RWPE1 (cell line): ENCODE results near the gene NMT1.

Experiments
- CTCF ChIA-PET: fragments of 350-600 bp; sonication (Branson Sonifier 250); formaldehyde crosslinking; extraction: SDS; loops from one replicate; lab custom pipeline; 2021; lab: Yijun Ruan, JAX
- POLR2A ChIA-PET: fragments of 400-600 bp; formaldehyde crosslinking; extraction: SDS; loops from one replicate; lab custom pipeline; 2020; ENCODE audit warnings: antibody characterized with exemption; ENCODE audit not compliant: low non-redundant PET; lab: Yijun Ruan, JAX
- DNase-seq: peaks from one replicate; pipeline ENCODE4 v3.0.0; 2012; ENCODE audit warnings: low spot score
- H3K27ac ChIP-seq: fragments of 450-650 bp; 2 replicates; pipeline ENCODE4 v1.5.1; 2017
- TF ChIP-seq, protein P1 (sequence below): fragments of 450-650 bp; conservative IDR thresholded peaks from 2 replicates; pipeline ENCODE4 v1.5.1; 2017; ENCODE audit warnings: low read depth, mild to moderate bottlenecking

Gene NMT1

DNA sequence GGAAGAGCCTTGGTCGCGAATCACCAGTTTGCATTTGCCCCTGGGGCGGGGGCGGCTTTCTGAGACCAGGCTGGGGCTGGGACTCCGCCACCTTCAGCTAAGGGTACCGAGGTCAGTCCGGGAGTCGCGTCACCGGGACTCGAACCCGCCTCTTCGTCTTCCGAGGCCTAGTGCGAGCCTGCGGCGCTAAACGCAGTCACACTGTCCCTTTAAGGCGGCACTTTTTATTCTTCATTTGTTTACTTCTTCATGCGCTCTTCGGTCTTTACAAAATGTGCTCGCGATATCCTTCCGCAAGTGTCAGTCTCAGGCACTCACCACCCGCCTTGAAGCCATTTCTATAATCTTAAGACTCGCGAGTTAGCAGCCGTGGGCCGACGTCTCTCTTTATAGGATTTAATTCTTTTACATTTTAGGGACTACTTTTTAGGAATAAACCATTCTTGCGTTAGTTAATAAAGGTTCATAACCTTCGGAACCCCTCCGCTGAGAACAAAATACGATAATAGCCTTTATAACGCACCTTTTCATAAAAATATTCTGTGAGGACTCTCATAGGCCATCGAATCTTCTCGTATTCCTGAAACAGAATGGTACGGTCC, 86.6 kb downstream of the NMT1 start:
- no peak for DNase-seq
- CTCF ChIA-PET = interaction anchor here (0.6 to 5.8 kb wide), 8 partner anchors 12 to 347 kb away, joined by 3 to 99 read pairs (median 15); partner anchors contain the start of genes ACBD4, HEXIM2 and PLCD3
- H3K27ac ChIP-seq = peak overlapping the region; percentile 95
- TF ChIP-seq, protein P1, sequence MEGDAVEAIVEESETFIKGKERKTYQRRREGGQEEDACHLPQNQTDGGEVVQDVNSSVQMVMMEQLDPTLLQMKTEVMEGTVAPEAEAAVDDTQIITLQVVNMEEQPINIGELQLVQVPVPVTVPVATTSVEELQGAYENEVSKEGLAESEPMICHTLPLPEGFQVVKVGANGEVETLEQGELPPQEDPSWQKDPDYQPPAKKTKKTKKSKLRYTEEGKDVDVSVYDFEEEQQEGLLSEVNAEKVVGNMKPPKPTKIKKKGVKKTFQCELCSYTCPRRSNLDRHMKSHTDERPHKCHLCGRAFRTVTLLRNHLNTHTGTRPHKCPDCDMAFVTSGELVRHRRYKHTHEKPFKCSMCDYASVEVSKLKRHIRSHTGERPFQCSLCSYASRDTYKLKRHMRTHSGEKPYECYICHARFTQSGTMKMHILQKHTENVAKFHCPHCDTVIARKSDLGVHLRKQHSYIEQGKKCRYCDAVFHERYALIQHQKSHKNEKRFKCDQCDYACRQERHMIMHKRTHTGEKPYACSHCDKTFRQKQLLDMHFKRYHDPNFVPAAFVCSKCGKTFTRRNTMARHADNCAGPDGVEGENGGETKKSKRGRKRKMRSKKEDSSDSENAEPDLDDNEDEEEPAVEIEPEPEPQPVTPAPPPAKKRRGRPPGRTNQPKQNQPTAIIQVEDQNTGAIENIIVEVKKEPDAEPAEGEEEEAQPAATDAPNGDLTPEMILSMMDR = no peak
- POLR2A ChIA-PET = interaction anchor here (0.7 to 4.8 kb wide), 5 partner anchors 12 to 169 kb away, joined by 3 to 51 read pairs (median 22); partner anchors contain the start of genes ACBD4, HEXIM2 and MAP3K14

DNA sequence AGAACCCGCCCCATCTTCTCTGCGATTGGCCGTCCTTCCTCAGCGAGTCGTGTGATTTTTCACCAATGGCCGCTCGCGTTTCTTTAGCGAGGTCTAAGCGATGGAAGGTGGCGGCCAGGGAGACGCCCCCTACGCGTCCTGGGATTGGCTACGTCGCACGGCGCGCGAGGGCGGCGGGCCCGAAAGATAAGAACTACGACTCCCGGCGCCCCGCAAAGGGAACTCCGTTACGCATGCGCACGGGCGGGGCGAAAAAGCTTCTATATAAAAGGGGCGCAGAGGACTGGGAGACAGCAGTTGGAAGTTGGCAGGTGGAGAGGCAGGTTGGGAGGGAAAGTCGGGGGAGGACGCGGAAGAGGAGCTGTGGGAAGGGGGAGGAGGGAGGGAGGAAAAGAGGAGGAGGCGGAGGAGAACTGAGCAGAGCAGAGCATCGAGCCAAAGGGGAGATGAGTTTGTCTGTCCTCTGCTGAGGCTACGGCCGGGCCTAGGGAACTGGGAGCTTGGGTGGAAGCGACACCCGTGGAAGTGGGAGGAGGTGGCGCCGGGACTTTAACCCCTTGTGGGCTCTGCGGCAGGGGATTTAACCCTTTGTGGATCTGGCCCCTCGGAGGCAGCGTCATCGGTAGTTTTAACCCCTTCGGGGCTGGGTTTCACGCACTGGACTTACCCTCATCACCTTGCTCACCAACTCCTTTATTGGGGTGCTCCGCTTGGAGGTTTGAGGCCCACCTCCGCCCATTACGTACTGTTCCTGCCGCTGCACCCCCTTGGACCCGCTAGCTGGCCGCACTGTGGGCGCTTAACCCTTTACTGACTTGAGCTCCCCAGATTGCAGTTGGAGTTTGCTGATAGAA, 87.3 kb downstream of the NMT1 start, which contains the start of gene HEXIM1:
Gene HEXIM1, plus strand, starts transcription at position 293 of the 854 bp plus-strand sequence. CDS start 716 bp downstream, outside the sequence.
- H3K27ac ChIP-seq = peak within 1 kb of the TSS; percentile 95
- POLR2A ChIA-PET = interaction anchor here (0.5 to 4.8 kb wide), 16 partner anchors 9 to 275 kb away, joined by 3 to 51 read pairs (median 5); partner anchors contain the start of genes ACBD4, HEXIM2 and MAP3K14
- CTCF ChIA-PET = interaction anchor here (0.6 to 5.8 kb wide), 13 partner anchors 12 to 622 kb away, joined by 3 to 99 read pairs (median 4); partner anchors contain the start of genes ACBD4, HEXIM2 and PLCD3
- peak; percentile 98 for DNase-seq
- TF ChIP-seq, protein P1 = no peak

DNA sequence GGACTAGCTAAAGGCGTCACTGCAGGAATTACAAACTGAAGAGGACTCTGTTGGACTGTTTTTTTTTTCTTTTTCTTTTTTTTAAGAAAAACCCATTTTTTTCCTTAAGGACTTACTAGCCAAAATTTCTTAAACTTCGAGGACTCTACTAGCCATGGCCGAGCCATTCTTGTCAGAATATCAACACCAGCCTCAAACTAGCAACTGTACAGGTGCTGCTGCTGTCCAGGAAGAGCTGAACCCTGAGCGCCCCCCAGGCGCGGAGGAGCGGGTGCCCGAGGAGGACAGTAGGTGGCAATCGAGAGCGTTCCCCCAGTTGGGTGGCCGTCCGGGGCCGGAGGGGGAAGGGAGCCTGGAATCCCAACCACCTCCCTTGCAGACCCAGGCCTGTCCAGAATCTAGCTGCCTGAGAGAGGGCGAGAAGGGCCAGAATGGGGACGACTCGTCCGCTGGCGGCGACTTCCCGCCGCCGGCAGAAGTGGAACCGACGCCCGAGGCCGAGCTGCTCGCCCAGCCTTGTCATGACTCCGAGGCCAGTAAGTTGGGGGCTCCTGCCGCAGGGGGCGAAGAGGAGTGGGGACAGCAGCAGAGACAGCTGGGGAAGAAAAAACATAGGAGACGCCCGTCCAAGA, 88.0 kb downstream of the NMT1 start:
- CTCF ChIA-PET = interaction anchor here (0.6 to 5.8 kb wide), 19 partner anchors 11 to 1004 kb away, joined by 3 to 99 read pairs (median 4); partner anchors contain the start of genes ACBD4, HEXIM2 and PLCD3
- TF ChIP-seq, protein P1 = peak; percentile 96
- H3K27ac ChIP-seq = peak overlapping the region; percentile 95
- POLR2A ChIA-PET = interaction anchor here (0.5 to 4.8 kb wide), 17 partner anchors 10 to 276 kb away, joined by 3 to 51 read pairs (median 5); partner anchors contain the start of genes ACBD4 and HEXIM2
- DNase-seq = no peak

DNA sequence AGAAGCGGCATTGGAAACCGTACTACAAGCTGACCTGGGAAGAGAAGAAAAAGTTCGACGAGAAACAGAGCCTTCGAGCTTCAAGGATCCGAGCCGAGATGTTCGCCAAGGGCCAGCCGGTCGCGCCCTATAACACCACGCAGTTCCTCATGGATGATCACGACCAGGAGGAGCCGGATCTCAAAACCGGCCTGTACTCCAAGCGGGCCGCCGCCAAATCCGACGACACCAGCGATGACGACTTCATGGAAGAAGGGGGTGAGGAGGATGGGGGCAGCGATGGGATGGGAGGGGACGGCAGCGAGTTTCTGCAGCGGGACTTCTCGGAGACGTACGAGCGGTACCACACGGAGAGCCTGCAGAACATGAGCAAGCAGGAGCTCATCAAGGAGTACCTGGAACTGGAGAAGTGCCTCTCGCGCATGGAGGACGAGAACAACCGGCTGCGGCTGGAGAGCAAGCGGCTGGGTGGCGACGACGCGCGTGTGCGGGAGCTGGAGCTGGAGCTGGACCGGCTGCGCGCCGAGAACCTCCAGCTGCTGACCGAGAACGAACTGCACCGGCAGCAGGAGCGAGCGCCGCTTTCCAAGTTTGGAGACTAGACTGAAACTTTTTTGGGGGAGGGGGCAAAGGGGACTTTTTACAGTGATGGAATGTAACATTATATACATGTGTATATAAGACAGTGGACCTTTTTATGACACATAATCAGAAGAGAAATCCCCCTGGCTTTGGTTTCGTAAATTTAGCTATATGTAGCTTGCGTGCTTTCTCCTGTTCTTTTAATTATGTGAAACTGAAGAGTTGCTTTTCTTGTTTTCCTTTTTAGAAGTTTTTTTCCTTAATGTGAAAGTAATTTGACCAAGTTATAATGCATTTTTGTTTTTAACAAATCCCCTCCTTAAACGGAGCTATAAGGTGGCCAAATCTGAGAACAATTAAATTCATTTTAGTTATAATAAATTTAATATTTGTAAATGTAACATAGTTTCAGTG, 88.8 kb downstream of the NMT1 start:
- peak overlapping the region; percentile 95 for H3K27ac ChIP-seq
- ChIA-PET POLR2A (interaction anchor here (0.7 to 4.8 kb wide), 9 partner anchors 9 to 163 kb away, joined by 3 to 51 read pairs (median 12); partner anchors contain the start of genes ACBD4 and HEXIM2), CTCF (interaction anchor here (0.6 to 5.8 kb wide), 12 partner anchors 10 to 1005 kb away, joined by 3 to 99 read pairs (median 6); partner anchors contain the start of genes ACBD4, HEXIM2 and PLCD3)
- no peak for DNase-seq
- TF ChIP-seq, protein P1 = no peak
